ENCODE results near the gene ERN1. TPM values are rescaled to one million over a fixed set of nuclear protein-coding genes. Genes with fewer than 3 reads are reported as not detected.
A peak's percentile ranks its signal among the peaks of the same experiment; 100 is the strongest.

ERN1 gene
- total and polyA plus RNA-seq, 2 of the 13 experiments (the other 11 are each of a cell fraction or from before 2014, with no cell fraction given), result 6.0 to 12.7 TPM

- TF ChIP-seq CREM (IDR thresholded peaks at IDR 0.05) (peak; percentile 44; the same call in 1 of the 2 replicates), CREM (CRISPR knock-in tag; IDR thresholded peaks at IDR 0.05) (no peak), SRF (IDR thresholded peaks at IDR 0.05; ENCODE audit: low read depth, low read length) (peak; percentile 20; the same call in 1 of the 2 replicates), SIX1 (CRISPR knock-in tag; IDR thresholded peaks at IDR 0.05; ENCODE audit: borderline replicate concordance) (peak; percentile 55; the same call in 1 of the 2 replicates), KLF15 (CRISPR knock-in tag; IDR thresholded peaks at IDR 0.05; ENCODE audit: borderline replicate concordance) (no peak), ZSCAN20 (CRISPR knock-in tag; IDR thresholded peaks at IDR 0.05; ENCODE audit: borderline replicate concordance) (0 out of 2 replicates have a peak, but pooled peaks have one; percentile 17), HNF4G (IDR thresholded peaks at IDR 0.05; ENCODE audit: borderline replicate concordance, low read depth, low read length) (0 out of 2 replicates have a peak, but pooled peaks have one; percentile 33), HNF4G (CRISPR knock-in tag; IDR thresholded peaks at IDR 0.05; ENCODE audit: borderline replicate concordance, low read depth) (no peak), PRDM10 (CRISPR knock-in tag; IDR thresholded peaks at IDR 0.05; ENCODE audit: low read depth) (0 out of 2 replicates have a peak, but pooled peaks have one; percentile 18), CBX5 (CRISPR knock-in tag; IDR thresholded peaks at IDR 0.05; ENCODE audit: borderline replicate concordance) (0 out of 2 replicates have a peak, but pooled peaks have one; percentile 18), SIX4 (CRISPR knock-in tag; IDR thresholded peaks at IDR 0.05) (peak; percentile 56; the same call in 1 of the 2 replicates), NCOA1 (CRISPR knock-in tag; IDR thresholded peaks at IDR 0.05) (no peak), ZNF639 (CRISPR knock-in tag; conservative IDR thresholded peaks at IDR 0.05) (no peak), HNF4A (CRISPR knock-in tag; IDR thresholded peaks at IDR 0.05) (peak; percentile 53), ZNF33A (CRISPR knock-in tag; IDR thresholded peaks at IDR 0.05; ENCODE audit: borderline replicate concordance) (no peak), ZNF784 (CRISPR knock-in tag; IDR thresholded peaks at IDR 0.05; ENCODE audit: borderline replicate concordance) (peak; percentile 53; the same call in 1 of the 2 replicates), CEBPZ (IDR thresholded peaks at IDR 0.05; ENCODE audit: low read length) (no peak), FOSL2 (CRISPR knock-in tag; IDR thresholded peaks at IDR 0.05) (peak; percentile 71), CEBPB (IDR thresholded peaks at IDR 0.05; ENCODE audit: borderline replicate concordance, low read depth, low read length) (peak; percentile 99), ZFP62 (CRISPR knock-in tag; IDR thresholded peaks at IDR 0.05) (no peak)
Measured at GRCh38 chr17:64074704-64075426, 55.1 kb downstream of the ERN1 start (continued).

All from HepG2 (cell line).